ENCODE measurements around the gene DNAAF1. TPM values are rescaled to one million over a fixed set of nuclear protein-coding genes. Genes with fewer than 3 reads are reported as not detected.

Gene DNAAF1
- total and polyA plus RNA-seq, 2 experiments from 2014 or later: 0.42 TPM

DNA sequence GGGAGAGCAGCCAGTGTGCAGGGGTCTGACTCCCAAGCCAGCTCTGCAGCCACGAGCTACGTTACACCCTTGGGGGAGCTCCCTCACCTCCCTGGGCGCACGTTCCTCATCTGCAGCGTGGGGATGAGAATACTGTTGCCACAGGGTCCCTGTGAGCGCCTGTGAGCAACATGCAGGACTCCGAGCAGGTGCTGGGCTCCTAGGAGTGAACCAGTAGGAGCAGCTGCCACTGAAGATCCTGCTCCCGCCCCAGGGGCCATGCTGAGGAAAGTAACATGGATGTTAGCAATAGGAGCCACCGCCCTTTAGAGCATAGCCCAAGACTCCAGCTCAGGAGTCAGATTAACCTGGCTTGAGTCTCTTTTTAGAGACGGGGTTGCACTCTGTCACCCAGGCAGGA is 15.9 kb downstream of the DNAAF1 start (continued):
- TF ChIP-seq, protein P1, sequence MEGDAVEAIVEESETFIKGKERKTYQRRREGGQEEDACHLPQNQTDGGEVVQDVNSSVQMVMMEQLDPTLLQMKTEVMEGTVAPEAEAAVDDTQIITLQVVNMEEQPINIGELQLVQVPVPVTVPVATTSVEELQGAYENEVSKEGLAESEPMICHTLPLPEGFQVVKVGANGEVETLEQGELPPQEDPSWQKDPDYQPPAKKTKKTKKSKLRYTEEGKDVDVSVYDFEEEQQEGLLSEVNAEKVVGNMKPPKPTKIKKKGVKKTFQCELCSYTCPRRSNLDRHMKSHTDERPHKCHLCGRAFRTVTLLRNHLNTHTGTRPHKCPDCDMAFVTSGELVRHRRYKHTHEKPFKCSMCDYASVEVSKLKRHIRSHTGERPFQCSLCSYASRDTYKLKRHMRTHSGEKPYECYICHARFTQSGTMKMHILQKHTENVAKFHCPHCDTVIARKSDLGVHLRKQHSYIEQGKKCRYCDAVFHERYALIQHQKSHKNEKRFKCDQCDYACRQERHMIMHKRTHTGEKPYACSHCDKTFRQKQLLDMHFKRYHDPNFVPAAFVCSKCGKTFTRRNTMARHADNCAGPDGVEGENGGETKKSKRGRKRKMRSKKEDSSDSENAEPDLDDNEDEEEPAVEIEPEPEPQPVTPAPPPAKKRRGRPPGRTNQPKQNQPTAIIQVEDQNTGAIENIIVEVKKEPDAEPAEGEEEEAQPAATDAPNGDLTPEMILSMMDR (conservative IDR thresholded peaks at IDR 0.05; ENCODE audit: low read depth in 2 of 2): no peak
- TF ChIP-seq, protein P2, sequence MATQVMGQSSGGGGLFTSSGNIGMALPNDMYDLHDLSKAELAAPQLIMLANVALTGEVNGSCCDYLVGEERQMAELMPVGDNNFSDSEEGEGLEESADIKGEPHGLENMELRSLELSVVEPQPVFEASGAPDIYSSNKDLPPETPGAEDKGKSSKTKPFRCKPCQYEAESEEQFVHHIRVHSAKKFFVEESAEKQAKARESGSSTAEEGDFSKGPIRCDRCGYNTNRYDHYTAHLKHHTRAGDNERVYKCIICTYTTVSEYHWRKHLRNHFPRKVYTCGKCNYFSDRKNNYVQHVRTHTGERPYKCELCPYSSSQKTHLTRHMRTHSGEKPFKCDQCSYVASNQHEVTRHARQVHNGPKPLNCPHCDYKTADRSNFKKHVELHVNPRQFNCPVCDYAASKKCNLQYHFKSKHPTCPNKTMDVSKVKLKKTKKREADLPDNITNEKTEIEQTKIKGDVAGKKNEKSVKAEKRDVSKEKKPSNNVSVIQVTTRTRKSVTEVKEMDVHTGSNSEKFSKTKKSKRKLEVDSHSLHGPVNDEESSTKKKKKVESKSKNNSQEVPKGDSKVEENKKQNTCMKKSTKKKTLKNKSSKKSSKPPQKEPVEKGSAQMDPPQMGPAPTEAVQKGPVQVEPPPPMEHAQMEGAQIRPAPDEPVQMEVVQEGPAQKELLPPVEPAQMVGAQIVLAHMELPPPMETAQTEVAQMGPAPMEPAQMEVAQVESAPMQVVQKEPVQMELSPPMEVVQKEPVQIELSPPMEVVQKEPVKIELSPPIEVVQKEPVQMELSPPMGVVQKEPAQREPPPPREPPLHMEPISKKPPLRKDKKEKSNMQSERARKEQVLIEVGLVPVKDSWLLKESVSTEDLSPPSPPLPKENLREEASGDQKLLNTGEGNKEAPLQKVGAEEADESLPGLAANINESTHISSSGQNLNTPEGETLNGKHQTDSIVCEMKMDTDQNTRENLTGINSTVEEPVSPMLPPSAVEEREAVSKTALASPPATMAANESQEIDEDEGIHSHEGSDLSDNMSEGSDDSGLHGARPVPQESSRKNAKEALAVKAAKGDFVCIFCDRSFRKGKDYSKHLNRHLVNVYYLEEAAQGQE (IDR thresholded peaks at IDR 0.05; ENCODE audit: unreplicated experiment): no peak

DNA sequence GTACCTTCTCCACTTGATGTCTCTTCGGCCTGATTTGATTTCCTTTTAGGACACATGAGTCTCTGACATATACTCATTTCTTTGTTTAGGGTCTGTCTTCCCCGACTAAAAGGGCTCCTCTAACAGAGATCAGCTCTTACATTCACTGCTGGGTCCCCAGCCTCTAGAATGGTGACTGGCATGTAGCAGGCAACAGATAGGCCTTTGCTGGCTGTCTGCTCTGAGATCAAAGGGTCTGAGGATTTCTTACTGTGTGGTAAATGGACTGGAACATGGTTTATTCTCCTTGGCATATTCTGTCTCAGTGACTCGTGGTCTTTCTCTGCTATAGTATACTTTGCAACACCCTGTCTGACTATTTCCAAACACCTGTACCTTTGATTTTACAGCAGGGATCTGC is 16.7 kb downstream of the DNAAF1 start:
- H3K27ac ChIP-seq (ENCODE audit: low read depth): no peak overlapping the region
- H3F3A ChIP-seq (replicated peaks; ENCODE audit: low read depth): no peaks in the 10 kb centered on the region
- no peaks in the 10 kb centered on the region for H3K27me3 ChIP-seq (ENCODE audit: insufficient read depth)
- no peak overlapping the region for H3K4me3 Mint-ChIP-seq
- no peak overlapping the region for H3K4me3 ChIP-seq
- no peaks in the 10 kb centered on the region for H3K9me3 Mint-ChIP-seq
- H4K20me1 ChIP-seq (replicated peaks; ENCODE audit: insufficient read depth): no peaks in the 10 kb centered on the region
- no peak for ATAC-seq
- H3K36me3 Mint-ChIP-seq (ENCODE audit: low read depth): no peaks in the 10 kb centered on the region; the same call in 2 of the 3 replicates
- peaks cover 2% of the 10 kb centered on the region; the same call in 1 of the 3 replicates for H3K4me1 Mint-ChIP-seq
- no peaks in the 10 kb centered on the region for H3K79me2 ChIP-seq (replicated peaks; ENCODE audit: insufficient read depth)
- no peak overlapping the region for H3K27ac Mint-ChIP-seq
- H3K36me3 ChIP-seq (ENCODE audit: insufficient read depth): no peaks in the 10 kb centered on the region
- H2AFZ ChIP-seq: no peak overlapping the region
- H3K4me1 ChIP-seq (ENCODE audit: insufficient read depth): peaks cover under 1% of the 10 kb centered on the region; the same call in 1 of the 2 replicates
- H3K9me2 ChIP-seq (ENCODE audit: insufficient read depth): no peaks in the 10 kb centered on the region
- DNase-seq (ENCODE audit: low spot score): no peak
- H3K27me3 Mint-ChIP-seq (ENCODE audit: insufficient read depth, low read depth, poor library complexity): peaks cover 2% of the 10 kb centered on the region
- H3K4me2 ChIP-seq: no peak overlapping the region
- no peak for TF ChIP-seq JUNB (IDR thresholded peaks at IDR 0.05; ENCODE audit: unreplicated experiment)
- TF ChIP-seq, protein P1 (conservative IDR thresholded peaks at IDR 0.05; ENCODE audit: low read depth in 2 of 2): no peak
- no peak for TF ChIP-seq EZH2phosphoT487 (IDR thresholded peaks at IDR 0.05; ENCODE audit: unreplicated experiment)
- TF ChIP-seq, protein P3, sequence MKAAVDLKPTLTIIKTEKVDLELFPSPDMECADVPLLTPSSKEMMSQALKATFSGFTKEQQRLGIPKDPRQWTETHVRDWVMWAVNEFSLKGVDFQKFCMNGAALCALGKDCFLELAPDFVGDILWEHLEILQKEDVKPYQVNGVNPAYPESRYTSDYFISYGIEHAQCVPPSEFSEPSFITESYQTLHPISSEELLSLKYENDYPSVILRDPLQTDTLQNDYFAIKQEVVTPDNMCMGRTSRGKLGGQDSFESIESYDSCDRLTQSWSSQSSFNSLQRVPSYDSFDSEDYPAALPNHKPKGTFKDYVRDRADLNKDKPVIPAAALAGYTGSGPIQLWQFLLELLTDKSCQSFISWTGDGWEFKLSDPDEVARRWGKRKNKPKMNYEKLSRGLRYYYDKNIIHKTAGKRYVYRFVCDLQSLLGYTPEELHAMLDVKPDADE (IDR thresholded peaks at IDR 0.05): no peak
- TF ChIP-seq POLR2AphosphoS5 (IDR thresholded peaks at IDR 0.05; ENCODE audit: low read depth): no peak
- TF ChIP-seq CREB1 (CRISPR knock-in tag; IDR thresholded peaks at IDR 0.05; ENCODE audit: low read depth): no peak
- no peak for TF ChIP-seq ZNF331 (CRISPR knock-in tag; IDR thresholded peaks at IDR 0.05; ENCODE audit: low read depth)
- TF ChIP-seq NANOG (IDR thresholded peaks at IDR 0.05; ENCODE audit: borderline replicate concordance): no peak
- no peak for TF ChIP-seq ZNF114 (CRISPR knock-in tag; IDR thresholded peaks at IDR 0.05)
